ENCODE results near the gene SLC24A4. TPM values are rescaled to one million over a fixed set of nuclear protein-coding genes. Genes with fewer than 3 reads are reported as not detected.

SLC24A4 gene
- total RNA-seq, 2 experiments from 2014 or later = not detected

DNA sequence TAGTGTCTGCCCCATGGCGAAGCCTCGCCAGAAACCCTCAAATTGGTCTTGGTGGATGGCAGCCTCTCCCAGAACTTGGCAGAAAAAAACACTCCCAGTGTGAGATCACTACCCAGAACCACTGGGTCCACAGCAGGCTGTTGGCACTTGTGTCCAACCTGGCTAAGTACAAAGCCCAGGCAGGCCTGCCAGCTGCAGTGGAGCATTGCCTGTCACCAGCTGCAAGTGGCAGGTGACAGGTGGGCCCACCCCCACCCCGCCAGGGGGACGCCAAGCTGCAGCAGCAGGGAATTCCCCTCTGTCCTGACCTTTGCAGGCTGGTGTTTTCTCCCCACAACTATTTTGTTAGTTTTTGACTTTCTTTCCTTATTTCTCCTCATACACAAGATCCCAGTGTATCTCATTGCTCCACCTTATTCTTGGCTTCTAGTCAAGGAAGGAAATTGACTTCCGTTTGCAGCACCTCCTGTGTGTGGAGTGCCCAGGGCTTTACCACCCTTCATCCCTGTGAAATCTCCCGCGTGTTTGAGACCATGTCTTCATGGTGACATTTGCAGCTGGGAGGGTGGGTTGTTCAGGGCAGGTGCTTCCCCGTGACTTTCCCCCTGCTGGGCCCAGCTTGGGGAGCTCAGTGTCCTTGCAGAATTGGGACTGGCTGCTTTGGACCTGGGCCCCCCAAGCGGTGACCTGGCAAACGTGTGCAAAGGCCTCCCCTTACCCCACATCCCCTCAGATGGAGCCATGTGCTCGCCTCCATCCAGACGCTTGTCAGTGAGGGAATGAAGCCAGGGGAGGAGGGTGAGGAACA lies 116.8 kb downstream of the SLC24A4 start:
- Mint-ChIP-seq H3K4me3 (no peak overlapping the region), H3K9me3 (no peaks in the 10 kb centered on the region), H3K27ac (peak overlapping the region; percentile 80), H3K27me3 (no peaks in the 10 kb centered on the region), H3K4me1 (ENCODE audit: low read depth) (peaks cover 32% of the 10 kb centered on the region), H3K36me3 (ENCODE audit: low read depth) (no peaks in the 10 kb centered on the region)
- peak; percentile 72 for ATAC-seq
- ChIA-PET CTCF (no interaction called here), POLR2A (interaction anchor here (1.0 kb wide), 1 partner anchor 15 kb away, joined by 3 read pairs; no protein-coding TSS in a partner anchor)
- intact Hi-C loops (cut with micrococcal nuclease) = no loop called here
- TF ChIP-seq, protein P1, sequence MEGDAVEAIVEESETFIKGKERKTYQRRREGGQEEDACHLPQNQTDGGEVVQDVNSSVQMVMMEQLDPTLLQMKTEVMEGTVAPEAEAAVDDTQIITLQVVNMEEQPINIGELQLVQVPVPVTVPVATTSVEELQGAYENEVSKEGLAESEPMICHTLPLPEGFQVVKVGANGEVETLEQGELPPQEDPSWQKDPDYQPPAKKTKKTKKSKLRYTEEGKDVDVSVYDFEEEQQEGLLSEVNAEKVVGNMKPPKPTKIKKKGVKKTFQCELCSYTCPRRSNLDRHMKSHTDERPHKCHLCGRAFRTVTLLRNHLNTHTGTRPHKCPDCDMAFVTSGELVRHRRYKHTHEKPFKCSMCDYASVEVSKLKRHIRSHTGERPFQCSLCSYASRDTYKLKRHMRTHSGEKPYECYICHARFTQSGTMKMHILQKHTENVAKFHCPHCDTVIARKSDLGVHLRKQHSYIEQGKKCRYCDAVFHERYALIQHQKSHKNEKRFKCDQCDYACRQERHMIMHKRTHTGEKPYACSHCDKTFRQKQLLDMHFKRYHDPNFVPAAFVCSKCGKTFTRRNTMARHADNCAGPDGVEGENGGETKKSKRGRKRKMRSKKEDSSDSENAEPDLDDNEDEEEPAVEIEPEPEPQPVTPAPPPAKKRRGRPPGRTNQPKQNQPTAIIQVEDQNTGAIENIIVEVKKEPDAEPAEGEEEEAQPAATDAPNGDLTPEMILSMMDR (IDR thresholded peaks at IDR 0.05) = no peak
- DNase-seq = peak; percentile 60

DNA sequence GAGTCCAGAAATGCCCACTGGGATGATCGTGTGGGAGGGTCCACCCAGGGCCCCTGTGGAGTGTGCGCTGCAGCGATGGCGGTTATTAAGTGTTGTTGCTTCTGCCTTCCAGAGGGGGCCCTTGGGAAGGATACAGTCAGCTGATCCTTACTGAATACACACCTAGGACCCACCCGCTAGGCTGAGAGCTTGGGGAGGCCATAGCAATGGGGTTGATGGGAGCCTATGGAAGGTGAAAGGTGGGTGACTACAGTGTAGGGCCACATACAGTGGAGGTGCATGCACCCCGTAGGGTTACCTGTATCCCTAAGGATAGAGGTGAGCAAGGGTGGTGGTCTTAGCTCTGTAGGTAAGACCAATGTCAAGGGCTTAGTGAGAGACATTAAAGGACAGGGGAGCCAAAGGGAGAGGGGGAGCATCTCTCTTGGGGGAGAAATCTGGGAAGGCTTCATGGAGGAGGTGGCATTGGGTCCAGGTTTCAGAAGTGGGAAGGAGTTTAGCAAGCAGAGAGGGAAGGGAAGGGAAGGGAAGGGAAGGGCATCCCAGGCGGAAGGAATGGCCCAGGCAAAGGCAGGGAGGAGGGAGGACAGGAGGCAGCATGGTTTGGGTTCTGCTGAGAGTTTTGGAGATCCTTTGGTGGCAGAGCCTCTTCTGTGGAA lies 117.5 kb downstream of the SLC24A4 start:
- intact Hi-C loops (cut with micrococcal nuclease) = no loop called here
- ATAC-seq (no peak), DNase-seq (no peak)
- ChIA-PET POLR2A (no interaction called here), CTCF (no interaction called here)
- Mint-ChIP-seq H3K4me3 (no peak overlapping the region), H3K36me3 (ENCODE audit: low read depth) (no peaks in the 10 kb centered on the region), H3K27ac (no peak overlapping the region), H3K4me1 (ENCODE audit: low read depth) (peaks cover 32% of the 10 kb centered on the region), H3K27me3 (no peaks in the 10 kb centered on the region), H3K9me3 (no peaks in the 10 kb centered on the region)
- TF ChIP-seq, protein P1 (IDR thresholded peaks at IDR 0.05) = no peak

DNA sequence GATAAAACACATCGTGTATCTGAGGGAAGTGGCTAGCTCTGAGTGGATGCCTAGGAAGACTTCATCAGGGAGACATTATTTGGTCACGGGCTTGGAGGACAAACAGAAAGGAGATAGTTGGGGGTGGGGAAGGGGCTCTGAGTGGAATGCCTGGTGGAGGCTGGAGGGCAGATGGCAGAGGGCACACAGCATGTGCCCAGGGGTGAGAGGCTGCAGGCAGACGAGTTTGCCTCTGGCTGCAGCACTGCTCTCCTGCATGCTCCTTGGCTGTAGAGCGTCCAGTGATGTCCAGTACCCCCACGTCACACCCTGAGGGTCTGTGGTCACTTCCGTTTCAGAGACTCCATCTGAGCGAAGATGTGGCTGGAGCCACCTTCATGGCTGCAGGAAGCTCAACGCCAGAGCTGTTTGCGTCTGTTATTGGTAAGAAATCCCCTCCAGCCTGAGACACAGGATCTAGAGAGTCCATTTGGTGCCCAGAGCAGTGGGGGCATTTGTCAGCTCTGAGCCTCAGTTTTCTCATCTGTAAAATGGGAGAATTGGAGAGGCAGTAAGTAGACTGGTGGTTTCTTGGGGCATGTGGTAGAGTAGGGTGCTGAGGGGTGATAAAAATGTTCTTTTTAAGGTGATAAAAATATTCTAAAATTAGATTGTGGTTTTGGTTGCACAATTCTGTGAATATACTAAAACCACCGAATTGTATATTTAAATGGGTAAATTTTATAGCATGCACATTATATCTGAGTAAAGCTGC lies 119.0 kb downstream of the SLC24A4 start:
- H3K27ac Mint-ChIP-seq = peak overlapping the region; percentile 18

DNA sequence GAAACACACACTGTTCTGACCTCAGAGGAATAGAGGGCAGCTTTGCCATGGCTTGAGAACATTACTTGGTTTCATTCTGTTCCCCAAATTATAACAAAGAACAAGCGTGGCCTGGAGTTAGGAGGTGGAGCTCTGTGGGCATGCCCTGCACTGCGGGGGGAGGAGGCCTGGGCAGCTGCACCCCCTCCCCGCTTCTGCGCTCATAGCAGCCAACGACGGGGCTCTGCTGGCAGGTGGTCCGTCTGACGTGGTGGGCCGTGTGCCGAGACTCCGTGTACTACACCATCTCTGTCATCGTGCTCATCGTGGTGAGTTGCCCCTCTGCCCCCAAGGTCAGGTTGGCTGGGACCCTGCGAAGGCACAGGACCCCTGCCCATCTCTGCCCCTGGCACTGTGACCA lies 120.2 kb downstream of the SLC24A4 start:
- TF ChIP-seq, protein P1 (IDR thresholded peaks at IDR 0.05) = no peak
- H3K9me3 Mint-ChIP-seq = no peaks in the 10 kb centered on the region
- peaks cover 36% of the 10 kb centered on the region for H3K4me1 Mint-ChIP-seq (ENCODE audit: low read depth)
- POLR2A ChIA-PET = no interaction called here
- no peak for DNase-seq
- no peak overlapping the region for H3K4me3 Mint-ChIP-seq
- ATAC-seq = no peak
- intact Hi-C loops (cut with micrococcal nuclease) = no loop called here
- no peaks in the 10 kb centered on the region for H3K36me3 Mint-ChIP-seq (ENCODE audit: low read depth)
- H3K27ac Mint-ChIP-seq = no peak overlapping the region
- CTCF ChIA-PET = no interaction called here
- H3K27me3 Mint-ChIP-seq = no peaks in the 10 kb centered on the region

More for the DNA sequence above, 119.0 kb downstream of the SLC24A4 start:
- CTCF ChIA-PET = no interaction called here
- H3K4me3 Mint-ChIP-seq = no peak overlapping the region
- intact Hi-C loops (cut with micrococcal nuclease) = no loop called here
- H3K4me1 Mint-ChIP-seq (ENCODE audit: low read depth) = peaks cover 39% of the 10 kb centered on the region
- H3K9me3 Mint-ChIP-seq = no peaks in the 10 kb centered on the region
- POLR2A ChIA-PET = interaction anchor here (0.7 kb wide), 1 partner anchor 37 kb away, joined by 3 read pairs; no protein-coding TSS in a partner anchor
- DNase-seq (no peak), ATAC-seq (no peak)
- H3K27me3 Mint-ChIP-seq = no peaks in the 10 kb centered on the region
- no peaks in the 10 kb centered on the region for H3K36me3 Mint-ChIP-seq (ENCODE audit: low read depth)
- TF ChIP-seq, protein P1 (IDR thresholded peaks at IDR 0.05) = no peak
